ENCODE measurements around the gene PPP1CA. TPM values are rescaled to one million over a fixed set of nuclear protein-coding genes. Genes with fewer than 3 reads are reported as not detected.
"Not testable (repeated sequence)": the region's sequence is repeated elsewhere in the genome, so short reads cannot be mapped to it uniquely, and the experiment has no call there.

The PPP1CA gene
- total RNA-seq, 1 donor from 2014 or later = 217 TPM

DNA sequence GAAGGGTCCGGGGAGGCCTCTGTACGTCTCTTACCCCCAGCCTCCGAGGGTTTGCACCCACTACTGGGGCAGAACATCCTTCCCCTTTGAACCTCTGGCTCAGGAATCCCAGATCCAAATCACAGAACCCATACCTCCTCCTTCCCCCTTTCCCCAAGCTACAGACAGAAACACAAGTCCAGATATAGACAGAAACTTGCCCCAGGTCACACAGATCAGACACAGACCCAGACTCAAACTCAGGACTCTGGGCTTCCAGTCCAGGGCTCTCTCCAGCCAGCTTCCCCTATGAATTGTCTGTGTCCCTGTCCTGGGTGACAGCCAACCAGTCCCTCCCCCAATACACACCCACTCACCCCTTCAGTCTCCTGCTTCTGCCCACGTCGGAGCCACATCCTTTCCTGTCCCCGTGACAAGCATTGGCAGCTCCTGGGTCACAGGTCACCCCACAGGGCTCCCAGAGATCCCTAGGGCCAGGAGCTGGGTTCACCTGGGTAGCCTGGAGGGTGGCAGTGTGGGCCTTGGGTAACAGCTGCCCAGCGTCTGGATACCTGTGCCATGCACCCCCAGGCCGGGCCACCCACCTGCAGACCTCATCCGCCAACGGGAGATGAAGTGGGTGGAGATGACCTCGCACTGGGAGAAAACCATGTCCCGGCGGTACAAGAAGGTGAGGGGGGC lies 3.0 kb upstream of the PPP1CA start:
- DNase-seq (ENCODE audit: low read depth in 2 of 2) = no peak

DNA sequence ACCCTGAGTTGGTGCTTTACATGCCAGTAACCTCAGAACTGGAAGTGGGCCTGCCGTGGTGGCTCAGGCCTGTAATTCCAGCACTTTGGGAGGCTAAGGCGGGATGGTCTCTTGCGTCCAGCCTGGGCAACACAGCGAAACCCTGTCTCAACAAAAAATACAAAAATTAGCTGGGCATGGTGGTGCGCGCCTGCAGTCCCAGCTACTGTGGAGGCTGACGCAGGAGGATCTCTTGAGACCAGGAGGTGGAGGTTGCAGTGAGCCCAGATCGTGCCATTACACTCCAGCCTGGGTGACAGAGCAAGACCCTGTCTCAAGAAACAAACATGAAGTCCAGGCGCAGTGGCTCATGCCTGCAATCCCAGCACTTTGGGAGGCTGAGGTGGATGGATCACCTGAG lies 1.4 kb upstream of the PPP1CA start:
- DNase-seq (ENCODE audit: low read depth in 2 of 2) = not testable (repeated sequence)

DNA sequence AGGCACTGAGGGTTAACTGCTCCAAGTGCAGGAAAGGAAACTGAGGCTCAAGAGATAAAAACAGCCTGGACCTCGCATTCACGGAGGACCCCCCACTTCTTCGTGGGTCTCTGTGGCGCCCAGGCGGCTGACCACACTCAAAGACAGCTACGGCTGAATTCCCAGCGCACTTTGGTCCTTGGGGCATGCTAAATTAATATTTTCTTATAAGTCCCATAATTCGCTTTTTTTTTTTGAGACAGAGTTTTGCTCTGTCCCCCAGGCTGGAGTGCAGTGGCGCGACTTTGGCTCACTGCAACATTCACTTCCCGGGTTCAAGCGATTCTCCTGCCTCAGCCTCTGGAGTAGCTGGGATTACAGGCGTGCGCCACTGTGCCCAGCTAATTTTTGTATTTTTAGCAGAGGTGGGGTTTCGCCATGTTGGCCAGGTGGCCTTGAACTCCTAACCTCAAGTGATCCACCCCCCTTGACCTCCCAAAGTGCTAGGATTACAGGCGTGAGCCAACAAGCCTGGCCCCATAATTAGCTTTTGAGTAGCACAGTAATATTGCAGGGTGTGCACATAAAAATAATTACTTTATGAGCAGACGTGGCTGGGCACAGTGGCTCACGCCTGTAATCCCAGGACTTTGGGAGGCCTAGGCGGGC lies 658 bp upstream of the PPP1CA start:
- DNase-seq (ENCODE audit: low read depth in 2 of 2) = not testable (repeated sequence)

DNA sequence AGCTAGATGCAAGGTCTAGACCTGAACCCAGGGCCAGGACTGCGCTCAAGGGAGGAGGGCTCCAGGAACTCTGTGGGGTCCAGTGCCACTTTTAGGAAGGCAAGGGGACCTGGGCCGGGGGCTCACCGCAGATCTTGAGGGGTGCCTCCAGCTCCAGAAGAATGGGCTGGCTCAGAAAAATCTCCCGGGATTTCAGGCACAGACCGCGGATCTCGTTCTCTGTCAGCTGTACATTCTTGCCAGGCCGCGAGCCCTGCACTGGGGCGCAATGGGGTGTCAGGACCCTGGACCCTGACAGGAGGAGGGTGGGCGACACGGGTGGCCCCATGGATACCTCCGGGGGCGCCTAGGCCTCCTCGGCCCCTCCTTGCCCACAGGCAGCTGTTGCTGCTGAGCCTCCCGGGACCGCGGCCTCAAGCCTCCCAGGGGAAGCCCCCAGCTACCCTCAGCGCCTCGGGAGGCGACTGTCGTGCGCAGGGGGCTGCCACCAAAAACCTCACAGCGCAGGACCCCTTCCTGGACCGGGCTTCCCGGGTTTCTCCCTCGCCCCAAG lies 640 bp downstream of the PPP1CA start:
- no peak for DNase-seq (ENCODE audit: low read depth in 2 of 2)

DNA sequence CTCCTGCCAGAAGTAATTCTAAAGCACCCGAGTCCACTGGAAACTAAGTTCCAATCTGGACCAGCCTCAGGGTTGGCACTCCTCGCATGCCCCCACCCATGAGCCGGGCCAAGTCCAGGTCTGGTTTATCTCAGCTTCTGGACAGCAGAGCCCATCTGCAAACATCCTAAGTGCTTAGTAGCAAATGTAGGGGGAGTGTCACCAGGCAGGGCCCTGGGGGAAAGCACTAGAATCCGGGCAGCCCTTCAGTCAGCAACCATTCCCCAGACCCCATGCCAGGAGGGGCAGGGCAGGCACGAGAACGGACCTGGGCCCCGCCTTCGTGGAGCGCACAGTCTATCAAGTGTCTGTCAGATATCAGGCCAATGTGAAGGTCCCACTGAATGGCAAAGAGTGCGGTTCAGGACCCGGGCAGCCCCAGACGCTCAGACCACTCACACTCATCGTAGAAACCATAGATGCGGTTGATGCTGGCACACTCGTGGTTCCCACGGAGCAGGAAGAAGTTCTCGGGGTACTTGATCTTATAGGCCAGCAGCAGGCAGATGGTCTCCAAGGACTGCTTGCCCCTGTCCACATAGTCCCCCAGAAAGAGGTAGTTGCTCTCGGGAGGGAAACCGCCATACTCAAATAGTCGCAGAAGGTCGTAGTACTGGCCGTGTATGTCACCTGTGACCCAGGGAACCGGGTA lies 1.3 kb downstream of the PPP1CA start:
- no peak for DNase-seq (ENCODE audit: low read depth in 2 of 2)

DNA sequence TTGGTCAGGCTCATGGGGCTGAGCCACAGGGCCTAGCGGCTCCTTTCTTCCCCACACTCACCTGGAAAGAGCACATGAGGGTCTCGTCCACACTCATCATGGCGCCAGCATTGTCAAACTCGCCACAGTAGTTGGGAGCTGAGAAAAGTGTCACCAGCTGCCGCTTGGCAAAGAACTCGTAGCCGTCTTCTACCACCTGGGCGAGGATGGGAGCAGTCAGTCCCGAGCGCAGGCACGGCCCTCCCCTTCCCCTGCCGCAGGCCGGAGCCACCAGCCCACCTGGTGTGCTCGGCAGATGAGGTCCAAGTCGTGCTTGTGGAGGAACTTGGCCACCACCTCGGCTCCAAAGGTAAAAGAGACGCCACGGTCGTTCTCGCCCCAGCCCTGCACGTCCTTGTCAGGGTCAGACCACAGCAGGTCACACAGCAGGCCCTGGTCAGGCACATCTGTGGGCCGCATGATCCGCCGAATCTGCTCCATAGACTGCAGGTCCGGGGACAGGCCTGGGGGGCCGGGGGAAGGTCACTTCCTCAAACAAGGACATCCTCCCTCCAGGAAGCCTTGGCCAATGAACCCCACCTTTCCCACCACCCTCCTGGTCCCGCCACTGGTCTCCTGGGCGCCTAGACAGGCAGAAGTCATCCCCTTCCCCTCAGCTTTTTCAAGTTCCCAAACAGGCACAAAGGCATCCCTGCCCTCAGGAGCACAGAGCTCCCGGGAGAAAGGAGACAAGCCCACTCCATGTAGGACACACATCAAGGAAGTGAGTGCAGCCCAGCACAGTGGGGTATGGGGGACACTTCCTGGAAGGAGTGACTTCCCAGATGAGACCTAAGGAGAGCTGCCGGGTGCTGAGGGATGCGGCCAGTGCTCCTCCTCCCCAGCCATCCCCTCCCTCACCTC lies 2.7 kb downstream of the PPP1CA start:
- no peak for DNase-seq (ENCODE audit: low read depth in 2 of 2)

DNA sequence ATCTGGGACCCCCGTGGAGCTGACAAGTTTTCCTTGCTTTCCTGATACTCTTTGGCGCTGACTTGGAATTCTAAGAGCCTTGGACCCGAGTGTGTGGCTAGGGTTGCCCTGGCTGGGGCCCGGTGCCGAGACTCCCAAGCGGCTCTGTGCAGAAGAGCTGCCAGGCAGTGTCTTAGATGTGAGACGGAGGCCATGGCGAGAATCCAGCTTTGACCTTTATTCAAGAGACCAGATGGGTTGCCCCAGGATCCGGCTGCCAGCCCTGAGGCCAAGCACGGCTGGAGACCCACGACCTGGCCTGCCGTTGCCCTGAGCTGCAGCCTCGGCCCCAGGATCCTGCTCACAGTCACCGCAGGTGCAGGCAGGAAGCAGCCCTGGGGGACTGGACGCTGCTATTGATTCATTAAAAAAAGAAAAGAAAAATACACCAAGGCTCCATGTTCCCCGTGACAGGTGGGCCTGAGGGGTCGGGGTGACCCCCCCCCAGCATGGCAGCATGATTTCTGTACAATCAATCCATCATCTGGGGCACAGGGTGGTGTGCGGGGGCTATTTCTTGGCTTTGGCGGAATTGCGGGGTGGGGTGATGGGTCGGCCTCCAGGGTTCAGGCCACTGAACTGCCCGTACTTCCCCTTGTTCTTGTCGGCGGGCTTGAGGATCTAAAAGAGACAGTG lies 3.5 kb downstream of the PPP1CA start:
- no peak for DNase-seq (ENCODE audit: low read depth in 2 of 2)

DNA sequence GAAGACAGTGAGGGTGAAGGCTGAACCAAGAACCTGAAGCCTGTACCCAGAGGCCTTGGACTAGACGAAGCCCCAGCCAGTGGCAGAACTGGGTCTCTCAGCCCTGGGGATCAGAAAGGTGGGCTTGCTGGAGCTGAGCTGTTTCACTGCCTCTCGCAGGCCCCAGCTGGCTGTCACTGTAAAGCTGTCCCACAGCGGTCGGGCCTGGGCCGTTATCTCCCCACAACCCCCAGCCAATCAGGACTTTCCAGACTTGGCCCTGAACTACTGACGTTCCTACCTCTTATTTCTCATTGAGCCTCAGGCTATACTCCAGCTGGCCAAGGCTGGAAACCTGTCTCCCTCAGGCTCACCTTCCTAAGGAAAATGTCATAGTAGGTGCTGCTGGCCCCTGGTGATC lies 4.1 kb downstream of the PPP1CA start:
- no peak for DNase-seq (ENCODE audit: low read depth in 2 of 2)

DNA sequence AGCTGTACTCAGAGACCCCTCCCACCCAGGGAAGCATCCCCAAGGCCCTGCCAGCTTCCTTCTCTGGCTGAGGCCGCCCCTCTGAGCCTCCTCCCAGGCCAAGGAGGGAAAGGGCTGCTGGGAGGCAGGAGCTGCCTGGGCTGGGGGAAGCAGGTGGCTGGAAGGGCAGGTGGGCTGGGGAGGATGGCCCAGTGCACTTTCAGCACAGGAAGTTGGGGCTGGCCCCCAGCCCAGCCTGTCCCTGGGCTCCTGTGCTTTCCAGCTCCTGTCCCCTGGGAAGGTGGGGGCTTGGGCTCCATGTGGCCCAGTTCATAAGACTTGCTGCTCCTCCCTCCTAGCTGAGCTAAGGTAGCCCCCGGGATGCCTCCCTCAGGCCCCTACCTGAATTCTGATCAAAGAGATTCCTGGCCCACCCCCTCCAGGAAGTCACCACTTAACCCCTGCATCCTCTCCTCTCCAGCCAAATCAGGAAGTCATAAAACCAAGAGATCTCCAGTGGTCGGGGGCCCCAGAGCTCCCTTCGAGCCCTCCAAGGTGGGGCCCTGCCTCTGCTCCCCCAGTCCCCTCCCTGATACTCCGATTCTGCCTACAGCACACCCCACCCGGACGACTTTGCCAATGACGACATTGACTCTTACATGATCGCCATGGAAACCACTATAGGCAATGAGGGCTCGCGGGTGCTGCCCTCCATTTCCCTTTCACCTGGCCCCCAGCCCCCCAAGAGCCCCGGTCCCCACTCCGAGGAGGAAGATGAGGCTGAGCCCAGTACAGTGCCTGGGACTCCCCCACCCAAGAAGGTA lies 4.9 kb downstream of the PPP1CA start:
- DNase-seq (ENCODE audit: low read depth in 2 of 2) = peak in 1 of 2 donors; percentile 22

DNA sequence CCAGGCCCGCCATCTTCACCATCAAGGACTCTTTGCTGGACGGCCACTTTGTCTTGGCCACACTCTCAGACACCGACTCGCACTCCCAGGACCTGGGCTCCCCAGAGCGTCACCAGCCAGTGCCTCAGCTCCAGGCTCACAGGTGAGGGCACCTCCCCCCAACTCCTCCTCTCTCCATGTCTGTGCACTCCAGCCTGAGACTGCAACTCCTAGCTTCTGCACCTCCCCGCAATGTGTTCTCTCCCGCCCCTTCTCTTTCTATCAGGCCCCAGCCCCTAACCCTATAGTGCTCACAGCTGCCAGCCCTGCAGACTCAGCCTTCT lies 5.4 kb downstream of the PPP1CA start:
- DNase-seq (ENCODE audit: low read depth in 2 of 2) = no peak

DNA sequence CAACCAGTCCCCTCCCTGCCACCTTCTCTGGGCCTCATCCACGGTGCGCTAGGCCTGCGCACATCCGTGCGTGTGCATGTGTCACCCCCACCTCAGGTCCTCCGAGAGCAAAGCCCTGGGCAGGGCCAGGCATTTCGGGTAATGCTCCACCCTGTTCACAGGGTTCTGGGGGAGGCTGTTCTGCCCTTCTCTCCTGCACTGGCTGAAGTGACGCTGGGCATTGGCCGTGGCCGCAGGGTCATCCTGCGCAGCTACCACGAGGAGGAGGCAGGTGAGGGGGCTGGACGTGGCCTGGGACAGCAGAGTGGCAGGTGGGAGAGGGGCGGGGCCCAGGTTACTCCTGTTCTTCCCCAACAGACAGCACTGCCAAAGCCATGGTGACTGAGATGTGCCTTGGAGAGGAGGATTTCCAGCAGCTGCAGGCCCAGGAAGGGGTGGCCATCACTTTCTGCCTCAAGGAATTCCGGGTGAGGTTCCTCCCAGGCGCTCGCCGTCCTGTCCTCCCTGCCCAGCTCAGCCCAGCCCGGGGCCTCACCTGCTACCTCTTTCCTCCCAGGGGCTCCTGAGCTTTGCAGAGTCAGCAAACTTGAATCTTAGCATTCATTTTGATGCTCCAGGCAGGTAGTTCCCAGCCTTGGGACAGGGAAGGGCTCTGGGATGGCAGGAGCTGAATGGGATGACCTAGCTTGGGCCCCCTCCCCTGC lies 6.0 kb downstream of the PPP1CA start:
- no peak for DNase-seq (ENCODE audit: low read depth in 2 of 2)

DNA sequence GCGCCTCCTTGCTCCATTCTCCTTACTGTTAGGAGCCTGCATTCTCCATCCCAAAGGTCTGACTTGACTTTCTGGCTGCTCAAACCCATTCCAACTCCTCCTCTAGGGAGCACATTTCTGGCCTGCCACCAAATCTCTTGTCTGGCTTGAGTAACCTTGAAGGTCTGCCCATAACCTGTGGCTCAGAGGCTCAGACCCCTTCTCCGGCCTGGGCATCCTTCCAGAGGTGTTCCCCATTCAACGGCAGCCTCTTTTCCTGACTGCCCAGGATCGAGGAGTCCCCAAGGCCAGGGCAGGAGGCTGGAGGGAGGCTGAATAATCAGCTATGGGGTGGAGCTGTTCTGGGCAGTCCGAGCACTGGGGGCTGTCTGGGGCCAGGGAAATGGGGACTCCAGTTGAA lies 7.7 kb downstream of the PPP1CA start:
- no peak for DNase-seq (ENCODE audit: low read depth in 2 of 2)

DNA sequence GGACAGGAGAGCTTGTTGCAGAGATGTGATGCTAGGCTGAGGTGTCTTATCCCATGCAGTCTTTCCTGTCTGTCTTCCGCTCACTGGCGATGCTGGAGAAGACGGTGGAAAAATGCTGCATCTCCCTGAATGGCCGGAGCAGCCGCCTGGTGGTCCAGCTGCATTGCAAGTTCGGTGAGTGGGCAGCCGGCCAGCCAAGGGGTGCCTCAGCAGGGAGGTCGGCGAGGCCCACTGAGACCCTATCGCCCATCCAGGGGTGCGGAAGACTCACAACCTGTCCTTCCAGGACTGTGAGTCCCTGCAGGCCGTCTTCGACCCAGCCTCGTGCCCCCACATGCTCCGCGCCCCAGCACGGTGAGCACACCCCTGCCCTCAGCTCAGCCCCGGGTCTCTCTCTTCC lies 8.2 kb downstream of the PPP1CA start:
- no peak for DNase-seq (ENCODE audit: low read depth in 2 of 2)

DNA sequence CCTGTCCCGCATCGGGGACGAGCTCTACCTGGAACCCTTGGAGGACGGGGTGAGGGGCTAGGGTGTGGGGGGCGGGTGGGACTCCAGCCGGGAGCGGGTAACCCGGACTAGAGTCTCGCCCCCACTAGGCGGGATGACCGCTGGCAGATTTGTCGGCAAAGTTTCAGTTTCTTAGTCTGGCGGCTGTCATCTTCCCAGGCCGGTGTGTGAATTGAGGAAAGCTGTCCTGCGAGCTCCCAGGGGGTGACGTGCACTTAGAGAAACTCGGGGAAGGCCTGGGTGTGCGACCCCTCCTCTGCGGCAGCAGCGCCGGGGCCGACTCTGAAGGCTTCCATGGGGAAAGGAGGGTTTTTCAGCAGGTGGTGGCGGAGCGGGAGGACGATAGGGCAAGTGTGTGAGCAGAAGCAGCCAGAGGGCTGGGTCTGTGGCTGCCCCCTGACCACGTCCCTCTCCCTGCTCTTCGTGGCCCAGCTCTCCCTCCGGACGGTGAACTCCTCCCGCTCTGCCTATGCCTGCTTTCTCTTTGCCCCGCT lies 9.4 kb downstream of the PPP1CA start:
- DNase-seq (ENCODE audit: low read depth in 2 of 2) = peak in 1 of 2 donors; percentile 27

DNA sequence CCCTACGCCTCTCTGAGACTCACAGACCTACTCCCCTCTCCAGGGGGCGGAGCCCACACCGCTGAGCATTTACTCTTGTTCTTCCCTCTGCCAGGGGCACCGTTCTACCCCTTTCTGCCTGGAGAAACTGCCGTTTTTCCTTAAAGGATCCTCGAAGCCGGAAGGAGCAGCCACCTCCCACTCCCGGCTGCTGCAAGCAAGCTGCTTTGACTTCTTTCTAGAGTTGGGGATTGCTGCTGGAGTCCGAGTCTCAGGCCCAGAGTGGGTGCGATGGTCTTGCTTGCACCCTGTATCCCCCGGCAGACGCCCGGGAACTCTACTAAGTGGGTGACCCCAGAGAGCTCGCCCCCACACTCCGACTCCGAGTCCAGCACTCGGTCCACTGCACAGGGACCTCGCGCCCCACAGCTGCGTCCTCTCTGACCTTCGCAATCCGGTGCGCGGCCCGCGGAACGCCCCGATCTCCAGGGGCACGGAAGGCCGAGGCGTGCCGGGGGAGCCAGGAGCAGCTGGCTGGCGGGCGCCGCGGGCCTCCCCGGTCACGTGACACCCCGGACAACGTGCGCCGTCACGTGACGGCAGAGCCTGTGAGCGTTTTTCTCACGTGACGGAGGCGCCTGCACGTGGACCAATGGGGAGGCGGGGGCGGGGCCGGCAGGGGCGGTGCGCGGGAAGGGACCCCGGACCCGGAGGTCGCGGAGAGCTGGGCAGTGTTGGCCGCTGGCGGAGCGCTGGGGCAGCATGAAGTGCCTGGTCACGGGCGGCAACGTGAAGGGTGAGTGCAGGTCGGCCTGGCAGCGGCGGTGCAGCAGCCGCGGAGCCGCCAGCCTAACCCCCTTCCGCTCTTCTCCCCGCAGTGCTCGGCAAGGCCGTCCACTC lies 10.1 kb downstream of the PPP1CA start, which contains the start of gene RAD9A:
Gene RAD9A (plus strand): TSS at position 683 of the 879 bp plus-strand sequence. CDS start 59 bp downstream, at position 742.
- DNase-seq (ENCODE audit: low read depth in 2 of 2) = peak; percentile 96

DNA sequence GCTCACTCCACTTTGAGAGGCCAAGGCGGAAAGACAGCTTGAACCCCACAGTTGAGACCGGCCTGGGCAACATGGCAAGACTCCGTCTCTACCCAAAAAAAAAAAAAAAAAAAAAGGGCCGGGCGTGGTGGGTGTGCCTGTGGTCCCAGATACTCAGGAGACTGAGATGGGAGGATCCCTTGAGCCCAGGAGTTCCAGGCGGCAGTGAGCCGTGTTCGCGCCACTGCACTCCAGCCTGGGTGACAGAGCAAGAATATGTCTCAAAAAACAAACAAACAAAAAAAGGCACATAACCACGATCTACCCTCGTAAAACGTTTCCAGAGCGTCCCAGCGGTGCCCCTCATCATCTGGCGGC lies 10.7 kb downstream of the PPP1CA start:
- DNase-seq (ENCODE audit: low read depth in 2 of 2) = no peak

DNA sequence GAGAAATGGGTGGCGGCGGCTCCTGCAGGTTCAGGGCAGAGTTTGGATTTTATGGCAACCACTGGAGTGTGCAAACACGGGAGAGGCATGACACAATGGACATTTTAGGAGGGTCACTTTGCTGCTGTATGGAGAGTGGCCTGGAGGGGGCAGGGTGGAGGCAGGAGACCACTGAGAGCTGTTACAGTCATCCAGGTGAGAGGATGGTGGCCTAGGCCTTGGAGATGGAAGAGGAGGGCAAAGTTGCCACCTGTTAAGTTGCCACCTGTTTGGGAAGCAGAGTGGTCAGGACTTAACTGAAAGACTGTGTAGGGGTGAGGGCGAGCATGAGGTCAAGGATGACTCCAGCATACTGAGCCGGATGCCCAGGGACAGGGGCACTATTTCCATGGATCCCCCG lies 12.2 kb downstream of the PPP1CA start:
- DNase-seq (ENCODE audit: low read depth in 2 of 2) = peak; percentile 46 to 72

DNA sequence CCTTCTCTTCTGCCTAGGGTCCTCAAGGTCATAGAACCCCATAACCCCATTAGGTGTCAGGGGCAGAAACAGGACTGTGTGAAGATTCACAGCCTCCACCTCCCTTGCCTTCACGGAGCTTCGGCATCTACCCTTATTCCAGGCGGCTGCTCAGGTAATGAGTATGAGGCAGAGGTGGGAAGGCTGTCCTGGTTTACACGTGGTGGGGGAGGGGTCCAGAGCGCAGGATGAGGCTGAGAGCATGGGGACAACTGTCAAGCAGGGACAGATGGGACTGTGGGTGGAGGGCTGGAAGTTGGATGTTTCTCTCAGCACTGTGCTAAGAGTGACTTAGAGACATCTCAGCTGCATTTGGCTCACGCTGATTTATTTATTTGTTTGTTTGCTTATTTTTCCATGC lies 14.1 kb downstream of the PPP1CA start:
- no peak for DNase-seq (ENCODE audit: low read depth in 2 of 2)
